ENCODE data around the gene NCKIPSD. TPM values are rescaled to one million over a fixed set of nuclear protein-coding genes. Genes with fewer than 3 reads are reported as not detected.
A peak's percentile ranks its signal among the peaks of the same experiment; 100 is the strongest.

Gene NCKIPSD
- total RNA-seq, 1 donor from 2014 or later = 34.1 TPM

DNA sequence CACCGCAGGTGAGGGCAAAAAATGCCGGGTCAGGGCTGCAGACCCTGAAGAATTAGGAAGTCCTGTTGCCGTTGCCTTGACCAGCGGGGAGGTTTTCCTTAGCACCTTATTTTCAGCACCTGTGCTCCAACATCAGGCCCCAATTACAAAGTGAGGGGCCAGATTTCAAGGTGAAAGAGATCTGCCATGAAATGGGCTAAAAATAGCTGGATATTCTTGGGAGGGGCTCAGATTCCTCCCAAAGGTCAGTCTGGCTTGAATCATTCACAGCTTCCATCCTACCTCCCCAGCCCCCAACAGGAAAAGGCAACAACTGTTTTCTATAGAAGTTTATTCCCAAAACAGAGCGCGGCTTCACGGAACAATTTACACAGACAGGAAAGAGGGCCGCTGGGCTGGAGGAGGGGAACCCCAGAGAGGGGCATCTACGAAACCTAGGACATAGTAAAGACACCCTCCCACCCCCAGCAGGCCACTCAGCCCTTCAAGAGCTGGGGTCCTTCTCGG, 49.5 kb downstream of the NCKIPSD start:
- Mint-ChIP-seq H3K27me3 (ENCODE audit: unreplicated experiment) (peaks cover 12% of the 10 kb centered on the region), H3K36me3 (ENCODE audit: low read depth, unreplicated experiment) (peaks cover 12% of the 10 kb centered on the region), H3K4me3 (ENCODE audit: unreplicated experiment) (peak overlapping the region; percentile 93), H3K27ac (ENCODE audit: unreplicated experiment) (peak overlapping the region; percentile 95), H3K9me3 (ENCODE audit: unreplicated experiment) (no peaks in the 10 kb centered on the region), H3K4me1 (ENCODE audit: unreplicated experiment) (peaks cover 29% of the 10 kb centered on the region)
- TF ChIP-seq, protein P1, sequence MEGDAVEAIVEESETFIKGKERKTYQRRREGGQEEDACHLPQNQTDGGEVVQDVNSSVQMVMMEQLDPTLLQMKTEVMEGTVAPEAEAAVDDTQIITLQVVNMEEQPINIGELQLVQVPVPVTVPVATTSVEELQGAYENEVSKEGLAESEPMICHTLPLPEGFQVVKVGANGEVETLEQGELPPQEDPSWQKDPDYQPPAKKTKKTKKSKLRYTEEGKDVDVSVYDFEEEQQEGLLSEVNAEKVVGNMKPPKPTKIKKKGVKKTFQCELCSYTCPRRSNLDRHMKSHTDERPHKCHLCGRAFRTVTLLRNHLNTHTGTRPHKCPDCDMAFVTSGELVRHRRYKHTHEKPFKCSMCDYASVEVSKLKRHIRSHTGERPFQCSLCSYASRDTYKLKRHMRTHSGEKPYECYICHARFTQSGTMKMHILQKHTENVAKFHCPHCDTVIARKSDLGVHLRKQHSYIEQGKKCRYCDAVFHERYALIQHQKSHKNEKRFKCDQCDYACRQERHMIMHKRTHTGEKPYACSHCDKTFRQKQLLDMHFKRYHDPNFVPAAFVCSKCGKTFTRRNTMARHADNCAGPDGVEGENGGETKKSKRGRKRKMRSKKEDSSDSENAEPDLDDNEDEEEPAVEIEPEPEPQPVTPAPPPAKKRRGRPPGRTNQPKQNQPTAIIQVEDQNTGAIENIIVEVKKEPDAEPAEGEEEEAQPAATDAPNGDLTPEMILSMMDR (IDR thresholded peaks at IDR 0.05; ENCODE audit: unreplicated experiment) = no peak
- peak; percentile 37 for DNase-seq (ENCODE audit: low spot score)

DNA sequence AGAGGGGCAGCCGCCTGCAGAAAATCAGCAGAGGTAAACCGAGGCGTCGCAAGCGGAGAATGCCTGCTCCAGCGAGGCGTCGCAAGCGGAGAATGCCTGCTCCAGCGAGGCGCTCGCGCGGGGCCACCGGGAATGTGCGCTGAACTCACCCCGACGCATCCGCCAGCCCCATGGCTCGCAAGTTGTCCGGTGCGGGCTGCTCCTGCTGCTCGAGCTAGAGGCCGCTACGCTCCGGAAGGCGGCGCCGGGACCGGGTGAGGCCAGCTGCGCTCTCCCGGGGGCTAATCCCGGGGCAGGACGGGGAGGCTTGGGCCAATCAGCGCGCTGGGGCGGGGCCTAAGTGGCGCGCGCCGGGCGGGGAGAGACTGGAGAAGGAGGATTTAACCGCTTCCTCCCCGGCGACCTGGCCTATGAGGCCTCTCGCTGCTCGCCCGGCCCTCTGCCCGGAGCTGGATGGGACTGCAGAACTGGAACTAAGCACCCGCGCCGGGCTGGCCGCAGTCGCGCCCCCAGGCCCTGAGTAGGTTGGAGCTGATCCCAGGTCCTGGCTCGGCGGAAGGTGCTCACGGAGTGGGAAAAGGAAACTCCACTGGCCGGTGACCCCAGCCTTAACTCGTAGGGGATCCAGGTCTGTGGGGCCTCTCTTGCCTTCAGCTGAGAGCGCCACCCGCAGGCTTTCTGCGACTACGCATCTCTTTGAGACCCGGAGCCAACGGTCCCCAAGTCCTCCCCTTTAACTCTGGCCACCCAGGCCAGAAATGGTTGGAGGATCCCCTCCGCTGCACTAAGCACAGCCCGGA, 50.3 kb downstream of the NCKIPSD start, which contains the start of gene SLC26A6:
Gene SLC26A6 (minus strand): TSS at position 240 of the 800 bp plus-strand sequence. CDS start 68 bp downstream, at position 172.
- peak within 1 kb of the TSS; percentile 95 for H3K27ac Mint-ChIP-seq (ENCODE audit: unreplicated experiment)
- peaks cover 29% of the 10 kb centered on the region for H3K4me1 Mint-ChIP-seq (ENCODE audit: unreplicated experiment)
- TF ChIP-seq, protein P1 (IDR thresholded peaks at IDR 0.05; ENCODE audit: unreplicated experiment) = peak; percentile 72
- peak; percentile 98 for DNase-seq (ENCODE audit: low spot score)
- peaks cover 12% of the 10 kb centered on the region for H3K36me3 Mint-ChIP-seq (ENCODE audit: low read depth, unreplicated experiment)
- no peaks in the 10 kb centered on the region for H3K9me3 Mint-ChIP-seq (ENCODE audit: unreplicated experiment)
- H3K27me3 Mint-ChIP-seq (ENCODE audit: unreplicated experiment) = peaks cover 13% of the 10 kb centered on the region
- H3K4me3 Mint-ChIP-seq (ENCODE audit: unreplicated experiment) = peak within 1 kb of the TSS; percentile 93

DNA sequence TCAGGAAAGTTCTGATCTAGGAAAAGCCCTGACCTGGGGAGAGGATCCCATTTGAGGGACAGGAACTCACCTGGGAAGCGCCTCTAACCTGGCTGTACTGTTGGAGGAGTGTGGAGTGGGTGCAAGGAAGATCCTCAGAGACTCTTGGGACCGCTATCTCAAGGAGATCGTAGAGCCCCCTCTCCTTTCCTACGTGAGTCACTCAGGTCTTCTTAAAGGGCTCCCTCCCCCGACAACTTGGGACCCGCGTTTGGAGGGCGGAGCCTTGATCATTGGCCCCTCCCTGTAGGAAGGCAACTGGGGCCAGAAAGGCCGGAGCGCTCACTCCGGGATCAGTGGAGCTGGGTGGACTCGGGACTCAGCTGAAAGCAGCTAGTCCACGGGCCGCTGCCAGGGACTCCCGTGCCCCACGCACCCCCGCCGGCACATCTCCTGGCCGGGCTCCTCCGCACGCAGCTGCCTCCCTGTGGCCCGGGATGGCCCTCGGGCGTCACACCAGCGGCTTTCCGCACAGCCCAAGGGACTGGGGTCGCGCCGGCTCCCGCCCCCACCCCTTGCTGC, 51.0 kb downstream of the NCKIPSD start:
- Mint-ChIP-seq H3K4me3 (ENCODE audit: unreplicated experiment) (peak overlapping the region; percentile 93), H3K27me3 (ENCODE audit: unreplicated experiment) (peaks cover 13% of the 10 kb centered on the region), H3K9me3 (ENCODE audit: unreplicated experiment) (no peaks in the 10 kb centered on the region), H3K36me3 (ENCODE audit: low read depth, unreplicated experiment) (peaks cover 17% of the 10 kb centered on the region), H3K4me1 (ENCODE audit: unreplicated experiment) (peaks cover 29% of the 10 kb centered on the region), H3K27ac (ENCODE audit: unreplicated experiment) (no peak overlapping the region)
- TF ChIP-seq, protein P1 (IDR thresholded peaks at IDR 0.05; ENCODE audit: unreplicated experiment) = no peak
- DNase-seq (ENCODE audit: low spot score) = peak; percentile 36

DNA sequence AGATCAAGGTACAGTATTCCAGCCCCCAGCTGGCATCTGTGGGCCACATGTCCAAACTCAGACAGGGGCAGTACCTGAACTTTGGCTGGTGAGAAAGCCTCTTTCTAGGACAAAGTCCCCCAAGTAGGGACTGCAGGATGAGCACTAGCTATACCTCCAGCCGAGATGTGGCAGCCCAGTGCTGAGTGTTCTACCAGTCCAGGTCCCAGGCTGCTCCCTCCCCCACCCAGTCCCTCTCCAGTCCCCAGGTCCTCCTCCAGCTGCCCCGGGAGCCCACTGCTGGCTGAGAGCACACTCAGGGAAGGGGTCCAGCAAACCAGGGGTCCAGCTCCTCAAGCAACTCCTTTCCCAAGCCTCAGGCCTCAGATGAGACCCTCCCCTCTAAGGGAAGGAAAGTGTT, 52.0 kb downstream of the NCKIPSD start:
- TF ChIP-seq, protein P1 (IDR thresholded peaks at IDR 0.05; ENCODE audit: unreplicated experiment) = no peak
- Mint-ChIP-seq H3K27ac (ENCODE audit: unreplicated experiment) (no peak overlapping the region), H3K27me3 (ENCODE audit: unreplicated experiment) (peaks cover 15% of the 10 kb centered on the region), H3K4me1 (ENCODE audit: unreplicated experiment) (peaks cover 29% of the 10 kb centered on the region), H3K9me3 (ENCODE audit: unreplicated experiment) (no peaks in the 10 kb centered on the region), H3K4me3 (ENCODE audit: unreplicated experiment) (peak overlapping the region; percentile 93), H3K36me3 (ENCODE audit: low read depth, unreplicated experiment) (peaks cover 27% of the 10 kb centered on the region)
- DNase-seq (ENCODE audit: low spot score) = no peak

DNA sequence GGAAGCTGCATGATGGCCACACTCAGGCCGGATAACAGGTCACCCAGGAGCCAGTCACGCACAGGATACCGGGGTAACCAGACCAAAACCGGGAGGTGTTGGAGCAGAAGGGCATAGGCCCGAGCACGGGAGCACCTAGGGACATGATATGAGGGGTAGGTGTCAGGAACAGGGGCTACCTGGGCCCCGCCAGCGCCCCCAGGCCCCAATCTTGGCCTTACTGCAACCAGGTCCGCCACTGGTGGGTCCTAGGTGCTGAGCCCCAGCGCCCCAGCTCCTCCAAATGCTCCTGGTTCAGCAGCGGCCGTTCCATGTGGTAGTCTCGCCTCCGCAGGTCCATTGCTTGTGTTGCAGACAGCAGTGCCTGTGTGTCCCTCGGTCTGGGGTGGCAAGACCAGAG, 52.5 kb downstream of the NCKIPSD start:
- Mint-ChIP-seq H3K9me3 (ENCODE audit: unreplicated experiment) (no peaks in the 10 kb centered on the region), H3K36me3 (ENCODE audit: low read depth, unreplicated experiment) (peaks cover 24% of the 10 kb centered on the region), H3K4me1 (ENCODE audit: unreplicated experiment) (peaks cover 28% of the 10 kb centered on the region), H3K27ac (ENCODE audit: unreplicated experiment) (no peak overlapping the region), H3K27me3 (ENCODE audit: unreplicated experiment) (peaks cover 15% of the 10 kb centered on the region), H3K4me3 (ENCODE audit: unreplicated experiment) (no peak overlapping the region)
- TF ChIP-seq, protein P1 (IDR thresholded peaks at IDR 0.05; ENCODE audit: unreplicated experiment) = no peak
- DNase-seq (ENCODE audit: low spot score) = no peak
